ENCODE data around the gene MSANTD1. TPM values are rescaled to one million over a fixed set of nuclear protein-coding genes. Genes with fewer than 3 reads are reported as not detected.
A peak's percentile ranks its signal among the peaks of the same experiment; 100 is the strongest.

MSANTD1 gene
- 12.7 and 15.8 TPM in 2 replicates for polyA plus RNA-seq
- polyA minus RNA-seq, result 12.7 and 13.4 TPM in 2 replicates

- peak within 1 kb of the TSS; percentile 53 for H3K4me3 ChIP-seq (ENCODE audit: low read length)
- H3K9me3 ChIP-seq (ENCODE audit: low read length), result no peaks in the 10 kb centered on the region
- H2AFZ ChIP-seq (ENCODE audit: low read depth, low read length), result peak within 1 kb of the TSS; percentile 47
- no peaks in the 10 kb centered on the region for H4K20me1 ChIP-seq (ENCODE audit: insufficient read depth)
- no peaks in the 10 kb centered on the region for H3K27me3 ChIP-seq (ENCODE audit: insufficient read depth, low read depth, low read length)
- H3K9ac ChIP-seq (ENCODE audit: low read length), result peak within 1 kb of the TSS; percentile 73
- no peaks in the 10 kb centered on the region for H3K9me2 ChIP-seq (ENCODE audit: insufficient read depth, low read length)
- peak within 1 kb of the TSS; percentile 60 for H3K4me2 ChIP-seq (ENCODE audit: low read length)
- no peaks in the 10 kb centered on the region for H3K36me3 ChIP-seq (ENCODE audit: insufficient read depth, low read length)
- peak; percentile 93 for TF ChIP-seq EP300 (conservative IDR thresholded peaks at IDR 0.05; ENCODE audit: poor library complexity, severe bottlenecking)
- peak; percentile 23 for TF ChIP-seq CTCF (IDR thresholded peaks at IDR 0.05; ENCODE audit: poor library complexity, severe bottlenecking)
- peak; percentile 75 for TF ChIP-seq POLR2AphosphoS5 (IDR thresholded peaks at IDR 0.05)
- TF ChIP-seq RAD21 (conservative IDR thresholded peaks at IDR 0.05), result no peak
- peak; percentile 53 for TF ChIP-seq REST (IDR thresholded peaks at IDR 0.05; ENCODE audit: borderline replicate concordance)
- peak; percentile 24 for TF ChIP-seq MXI1 (conservative IDR thresholded peaks at IDR 0.05; ENCODE audit: poor library complexity, severe bottlenecking)
- TF ChIP-seq TAF1 (IDR thresholded peaks at IDR 0.05; ENCODE audit: low read depth), result peak; percentile 28
- TF ChIP-seq SMC3 (conservative IDR thresholded peaks at IDR 0.05; ENCODE audit: poor library complexity), result peak; percentile 52
- no peak for TF ChIP-seq EZH2 (IDR thresholded peaks at IDR 0.05; ENCODE audit: borderline replicate concordance, insufficient read depth, low read length, poor library complexity, severe bottlenecking)
- no peaks in the 10 kb centered on the region for H3K79me2 ChIP-seq (replicated peaks; ENCODE audit: insufficient read depth, low read length)
- peak within 1 kb of the TSS; percentile 96 for H3K27ac ChIP-seq (ENCODE audit: low read length)
- peaks cover 5% of the 10 kb centered on the region for H3F3A ChIP-seq (ENCODE audit: insufficient read depth, low read length, poor library complexity, severe bottlenecking)
Observed at GRCh38 chr4:3248811-3249661, at the start of gene MSANTD1. TSS of gene MSANTD1 (plus strand) at chr4:3249159. CDS start at chr4:3249223, 64 bp downstream.

GRCh38 chr4:3199653-3200422 is 49.1 kb upstream of the MSANTD1 start:
- no peaks in the 10 kb centered on the region for H3F3A ChIP-seq (ENCODE audit: insufficient read depth, low read length, poor library complexity, severe bottlenecking)
- H3K4me2 ChIP-seq (ENCODE audit: low read length), result no peak overlapping the region
- H3K4me3 ChIP-seq (ENCODE audit: low read length), result no peak overlapping the region
- H3K27me3 ChIP-seq (ENCODE audit: insufficient read depth, low read depth, low read length), result no peaks in the 10 kb centered on the region
- H3K79me2 ChIP-seq (replicated peaks; ENCODE audit: insufficient read depth, low read length), result no peaks in the 10 kb centered on the region
- H3K36me3 ChIP-seq (ENCODE audit: insufficient read depth, low read length), result no peaks in the 10 kb centered on the region
- TF ChIP-seq CTCF (IDR thresholded peaks at IDR 0.05; ENCODE audit: poor library complexity, severe bottlenecking), result no peak
- TF ChIP-seq EP300 (conservative IDR thresholded peaks at IDR 0.05; ENCODE audit: poor library complexity, severe bottlenecking), result no peak
- no peak for TF ChIP-seq TAF1 (IDR thresholded peaks at IDR 0.05; ENCODE audit: low read depth)
- no peak for TF ChIP-seq REST (IDR thresholded peaks at IDR 0.05; ENCODE audit: borderline replicate concordance)
- no peak for TF ChIP-seq RAD21 (conservative IDR thresholded peaks at IDR 0.05)
- no peak for TF ChIP-seq EZH2 (IDR thresholded peaks at IDR 0.05; ENCODE audit: borderline replicate concordance, insufficient read depth, low read length, poor library complexity, severe bottlenecking)
- no peak for TF ChIP-seq SMC3 (conservative IDR thresholded peaks at IDR 0.05; ENCODE audit: poor library complexity)
- TF ChIP-seq MXI1 (conservative IDR thresholded peaks at IDR 0.05; ENCODE audit: poor library complexity, severe bottlenecking), result no peak
- no peak for TF ChIP-seq POLR2AphosphoS5 (IDR thresholded peaks at IDR 0.05)
- no peaks in the 10 kb centered on the region for H3K9me3 ChIP-seq (ENCODE audit: low read length)
- no peaks in the 10 kb centered on the region for H4K20me1 ChIP-seq (ENCODE audit: insufficient read depth)
- H3K9me2 ChIP-seq (ENCODE audit: insufficient read depth, low read length), result no peaks in the 10 kb centered on the region
- no peak overlapping the region for H2AFZ ChIP-seq (ENCODE audit: low read depth, low read length)
- no peak overlapping the region for H3K27ac ChIP-seq (ENCODE audit: low read length)
- no peak overlapping the region for H3K9ac ChIP-seq (ENCODE audit: low read length)

Measured in neural cell (in vitro differentiated cells).